ENCODE measurements around the gene TNFSF8.

DNA sequence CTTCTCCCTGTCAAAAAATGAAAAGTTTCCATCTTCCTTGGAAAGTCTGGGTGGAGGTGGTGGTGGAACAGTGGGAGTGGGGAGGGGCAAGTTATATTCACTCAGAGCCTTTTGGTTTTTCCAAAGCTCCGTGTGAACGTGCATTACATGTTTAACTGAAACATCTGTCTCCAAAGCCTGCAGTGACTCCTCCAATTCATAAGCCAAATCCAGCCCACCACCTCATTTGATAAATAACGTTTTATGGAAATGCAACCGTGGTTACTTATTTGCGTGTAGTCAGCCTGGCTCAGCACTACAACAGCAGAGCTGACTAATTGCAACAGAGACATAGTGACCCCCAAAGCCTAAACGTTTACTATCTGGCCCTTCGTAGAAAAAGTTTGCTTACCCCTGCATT, 13.9 kb downstream of the TNFSF8 start:
- no peak for TF ChIP-seq EP300 (IDR thresholded peaks at IDR 0.05)
- TF ChIP-seq CTCF (IDR thresholded peaks at IDR 0.05), result no peak
